ENCODE data around the gene TLR10.
A peak's percentile ranks its signal among the peaks of the same experiment; 100 is the strongest.

Gene TLR10, protein sequence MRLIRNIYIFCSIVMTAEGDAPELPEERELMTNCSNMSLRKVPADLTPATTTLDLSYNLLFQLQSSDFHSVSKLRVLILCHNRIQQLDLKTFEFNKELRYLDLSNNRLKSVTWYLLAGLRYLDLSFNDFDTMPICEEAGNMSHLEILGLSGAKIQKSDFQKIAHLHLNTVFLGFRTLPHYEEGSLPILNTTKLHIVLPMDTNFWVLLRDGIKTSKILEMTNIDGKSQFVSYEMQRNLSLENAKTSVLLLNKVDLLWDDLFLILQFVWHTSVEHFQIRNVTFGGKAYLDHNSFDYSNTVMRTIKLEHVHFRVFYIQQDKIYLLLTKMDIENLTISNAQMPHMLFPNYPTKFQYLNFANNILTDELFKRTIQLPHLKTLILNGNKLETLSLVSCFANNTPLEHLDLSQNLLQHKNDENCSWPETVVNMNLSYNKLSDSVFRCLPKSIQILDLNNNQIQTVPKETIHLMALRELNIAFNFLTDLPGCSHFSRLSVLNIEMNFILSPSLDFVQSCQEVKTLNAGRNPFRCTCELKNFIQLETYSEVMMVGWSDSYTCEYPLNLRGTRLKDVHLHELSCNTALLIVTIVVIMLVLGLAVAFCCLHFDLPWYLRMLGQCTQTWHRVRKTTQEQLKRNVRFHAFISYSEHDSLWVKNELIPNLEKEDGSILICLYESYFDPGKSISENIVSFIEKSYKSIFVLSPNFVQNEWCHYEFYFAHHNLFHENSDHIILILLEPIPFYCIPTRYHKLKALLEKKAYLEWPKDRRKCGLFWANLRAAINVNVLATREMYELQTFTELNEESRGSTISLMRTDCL

DNA sequence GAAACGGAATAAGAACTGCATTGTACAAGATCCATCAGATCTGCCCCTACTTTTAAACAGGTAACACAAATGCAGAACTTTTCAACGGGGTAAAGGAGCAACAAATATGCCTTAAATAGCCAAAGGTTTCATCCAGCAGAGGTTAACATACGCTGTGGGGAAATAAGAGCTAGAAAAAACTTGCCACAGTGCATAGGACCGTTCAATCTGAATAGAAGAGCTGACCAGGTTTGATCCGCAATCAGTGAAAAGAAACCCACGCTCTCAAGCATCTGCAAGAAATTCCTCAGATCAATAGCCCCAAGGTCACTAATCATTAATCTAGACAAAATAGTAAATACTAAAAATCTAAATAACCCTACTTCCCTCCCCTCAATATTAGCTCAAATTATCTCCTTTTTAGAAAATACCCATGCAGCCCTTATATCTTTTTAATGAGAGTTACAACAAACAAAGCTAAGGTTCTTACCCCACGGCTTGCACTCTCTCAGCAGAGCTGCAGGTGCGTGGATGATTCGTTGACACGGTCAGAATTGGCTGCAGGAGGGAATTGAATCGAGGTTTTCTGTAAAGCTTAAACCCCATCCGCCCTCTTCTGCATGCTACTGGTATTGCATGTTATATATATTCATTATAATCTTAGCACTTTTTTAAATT, at the start of gene TLR10:
TLR10 (minus strand) TSS at position 539 of the 657 bp plus-strand sequence. CDS start 7,400 bp downstream, outside the sequence.
- TF ChIP-seq CTCF (IDR thresholded peaks at IDR 0.05; ENCODE audit: borderline replicate concordance, control extremely low read depth, extremely low read depth, insufficient read depth, missing control alignments), result peak; percentile 34
- in situ Hi-C loops (cut with MboI; ENCODE audit: low sequenced_read_pairs, unreplicated experiment), result no loop called here
- DNase-seq (ENCODE audit: low spot score), result no peak

GRCh38 chr4:38832206-38832605, 49.4 kb upstream of the TLR10 start:
- in situ Hi-C loops (cut with MboI; ENCODE audit: low sequenced_read_pairs, unreplicated experiment), result no loop called here
- TF ChIP-seq CTCF (IDR thresholded peaks at IDR 0.05; ENCODE audit: borderline replicate concordance, control extremely low read depth, extremely low read depth, insufficient read depth, missing control alignments), result no peak
- no peak for DNase-seq (ENCODE audit: low spot score)

- DNase-seq (ENCODE audit: low spot score), result no peak
- no peak for TF ChIP-seq CTCF (IDR thresholded peaks at IDR 0.05; ENCODE audit: borderline replicate concordance, control extremely low read depth, extremely low read depth, insufficient read depth, missing control alignments)
- in situ Hi-C loops (cut with MboI; ENCODE audit: low sequenced_read_pairs, unreplicated experiment), result no loop called here
Measured at GRCh38 chr4:38831653-38832052, 48.9 kb upstream of the TLR10 start.

DNA sequence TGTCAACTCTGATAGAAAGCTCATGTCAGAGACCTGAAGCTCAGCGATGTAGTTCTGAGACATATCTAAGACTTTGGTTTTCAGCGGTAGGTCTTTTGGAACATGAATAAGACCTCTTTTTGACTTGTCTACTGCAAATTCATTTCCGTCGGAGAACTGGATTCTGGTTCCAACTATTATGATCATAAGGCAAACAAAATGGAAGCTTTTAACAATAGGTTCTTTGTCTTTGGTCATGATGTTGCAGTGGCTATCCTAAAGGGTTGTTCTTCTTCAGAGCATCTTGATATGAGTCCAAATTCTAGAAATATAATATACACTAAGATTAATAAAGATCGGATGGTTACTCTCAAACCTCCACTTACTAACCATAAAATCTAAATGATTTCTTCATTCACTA, 46.4 kb upstream of the TLR10 start:
- TF ChIP-seq CTCF (IDR thresholded peaks at IDR 0.05; ENCODE audit: borderline replicate concordance, control extremely low read depth, extremely low read depth, insufficient read depth, missing control alignments), result no peak
- no peak for DNase-seq (ENCODE audit: low spot score)
- in situ Hi-C loops (cut with MboI; ENCODE audit: low sequenced_read_pairs, unreplicated experiment), result no loop called here

DNA sequence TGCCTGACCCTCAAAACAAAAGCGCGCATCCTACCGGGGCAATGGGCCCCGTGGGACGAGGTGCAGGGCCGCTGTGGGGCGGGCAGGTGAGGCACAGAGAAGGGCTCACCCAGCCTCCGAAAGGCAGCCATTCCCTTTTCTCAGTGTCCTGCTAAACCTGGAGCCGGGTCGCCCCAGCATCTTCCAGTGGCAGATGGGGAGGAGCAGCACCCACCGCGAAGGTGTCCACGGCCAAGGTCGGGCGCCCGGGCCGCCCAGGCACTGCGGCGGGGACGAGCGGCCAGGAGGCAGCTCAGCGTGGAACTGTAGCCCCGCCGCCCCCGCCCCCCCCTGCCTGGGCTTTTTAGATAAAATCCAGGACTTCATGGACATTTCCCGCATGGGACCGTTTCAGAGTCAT, 41.0 kb upstream of the TLR10 start:
- no peak for TF ChIP-seq CTCF (IDR thresholded peaks at IDR 0.05; ENCODE audit: borderline replicate concordance, control extremely low read depth, extremely low read depth, insufficient read depth, missing control alignments)
- in situ Hi-C loops (cut with MboI; ENCODE audit: low sequenced_read_pairs, unreplicated experiment), result no loop called here
- no peak for DNase-seq (ENCODE audit: low spot score)

DNA sequence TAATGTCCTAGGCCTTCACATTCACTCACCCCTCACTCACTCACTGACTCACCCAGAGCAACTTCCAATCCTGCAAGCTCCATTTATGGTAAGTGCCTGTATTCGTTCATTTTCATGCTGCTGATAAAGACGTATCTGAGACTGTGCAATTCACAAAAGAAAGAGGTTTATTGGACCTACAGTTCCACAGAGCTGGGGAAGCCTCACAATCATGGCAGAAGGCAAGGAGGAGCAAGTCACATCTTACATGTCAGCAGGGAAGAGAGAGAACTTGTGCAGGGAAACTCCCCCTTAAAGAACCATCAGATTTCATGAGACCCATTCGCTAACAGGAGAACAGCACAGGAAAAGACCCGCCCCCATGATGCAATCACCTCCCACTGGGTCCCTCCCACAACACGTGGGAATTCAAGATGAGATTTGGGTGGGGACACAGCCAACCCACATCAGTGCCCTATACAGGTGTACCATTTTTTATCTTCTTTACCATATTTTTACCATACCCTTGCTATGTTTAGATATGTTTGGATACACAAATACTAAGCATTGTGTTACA, 40.0 kb upstream of the TLR10 start:
- in situ Hi-C loops (cut with MboI; ENCODE audit: low sequenced_read_pairs, unreplicated experiment), result no loop called here
- no peak for DNase-seq (ENCODE audit: low spot score)
- no peak for TF ChIP-seq CTCF (IDR thresholded peaks at IDR 0.05; ENCODE audit: borderline replicate concordance, control extremely low read depth, extremely low read depth, insufficient read depth, missing control alignments)
